GM23338 (cell line): ENCODE data around the gene ITPR2. TPM values are rescaled to one million over a fixed set of nuclear protein-coding genes. Genes with fewer than 3 reads are reported as not detected.

Experiments used
- ATAC-seq: fragments of 200-7000 bp; cut with Tn5 transposase; 3 replicates; pipeline ENCODE4 v1.9.1; 2020
- DNase-seq: peaks from one replicate; pipeline ENCODE4 v3.0.0-alpha.2; 2015; ENCODE audit warnings: low spot score
- H2AFZ ChIP-seq: fragments of 200-600 bp; sonication (generic); 2 replicates; pipeline ENCODE4 v1.8.0; 2016; ENCODE audit warnings: antibody characterized with exemption, mild to moderate bottlenecking, moderate library complexity
- H3F3A ChIP-seq: fragments of 200-600 bp; sonication (generic); replicated peaks from 2 replicates; pipeline ENCODE4 v1.8.0; 2017; ENCODE audit warnings: antibody characterized with exemption, mixed run types, low read depth
- H3K27ac ChIP-seq: fragments of 200-600 bp; sonication (generic); 2 replicates; pipeline ENCODE4 v1.6.1; 2016; ENCODE audit warnings: low read depth
- H3K27me3 ChIP-seq: fragments of 200-600 bp; sonication (generic); 2 replicates; pipeline ENCODE4 v1.8.0; 2016; ENCODE audit warnings: mild to moderate bottlenecking, mixed run types, moderate library complexity; ENCODE audit not compliant: insufficient read depth
- H3K36me3 ChIP-seq: fragments of 200-600 bp; sonication (generic); 2 replicates; pipeline ENCODE4 v1.8.0; 2016; ENCODE audit warnings: mild to moderate bottlenecking; ENCODE audit not compliant: insufficient read depth
- H3K4me1 ChIP-seq: fragments of 200-600 bp; sonication (generic); 2 replicates; pipeline ENCODE4 v1.8.0; 2016; ENCODE audit warnings: mild to moderate bottlenecking, moderate library complexity; ENCODE audit not compliant: insufficient read depth
- H3K4me2 ChIP-seq: fragments of 200-600 bp; sonication (generic); 2 replicates; pipeline ENCODE4 v1.7.1; 2017; ENCODE audit warnings: mixed run types
- H3K4me3 ChIP-seq: fragments of 200-600 bp; sonication (generic); 2 replicates; pipeline ENCODE4 v1.6.1; 2016; ENCODE audit warnings: mixed run types
- H3K79me2 ChIP-seq: fragments of 200-600 bp; sonication (generic); replicated peaks from 2 replicates; pipeline ENCODE4 v1.8.0; 2017; ENCODE audit warnings: mild to moderate bottlenecking; ENCODE audit not compliant: insufficient read depth
- H3K9me2 ChIP-seq: fragments of 200-600 bp; sonication (generic); 2 replicates; pipeline ENCODE4 v1.8.0; 2017; ENCODE audit not compliant: insufficient read depth
- H4K20me1 ChIP-seq: fragments of 200-600 bp; sonication (generic); replicated peaks from 2 replicates; pipeline ENCODE4 v1.8.0; 2017; ENCODE audit warnings: mild to moderate bottlenecking; ENCODE audit not compliant: insufficient read depth
- H3K27ac Mint-ChIP-seq: 2 replicates; pipeline ENCODE4 v1.8.0; 2020; ENCODE audit warnings: inconsistent platforms, mild to moderate bottlenecking, moderate library complexity, mixed read lengths
- H3K27me3 Mint-ChIP-seq: 3 replicates; pipeline ENCODE4 v1.8.0; 2022; ENCODE audit warnings: low read depth, mild to moderate bottlenecking, moderate library complexity, mixed read lengths, inconsistent platforms; ENCODE audit not compliant: insufficient read depth, poor library complexity
- H3K36me3 Mint-ChIP-seq: 3 replicates; pipeline ENCODE4 v1.8.0; 2021; ENCODE audit warnings: low read depth, mild to moderate bottlenecking, inconsistent platforms, moderate library complexity, mixed read lengths
- H3K4me1 Mint-ChIP-seq: 3 replicates; pipeline ENCODE4 v1.8.0; 2020; ENCODE audit warnings: mild to moderate bottlenecking, inconsistent platforms, mixed read lengths
- H3K4me3 Mint-ChIP-seq: 3 replicates; pipeline ENCODE4 v1.8.0; 2021; ENCODE audit warnings: moderate library complexity, mild to moderate bottlenecking, inconsistent platforms, mixed read lengths
- H3K9me3 Mint-ChIP-seq: 3 replicates; pipeline ENCODE4 v1.8.0; 2020; ENCODE audit warnings: moderate library complexity, mild to moderate bottlenecking, inconsistent platforms, mixed read lengths
- CREB1 ChIP-seq: fragments of 250-450 bp; sonication (Bioruptor Pico); IDR thresholded peaks from 2 replicates; pipeline ENCODE4 v1.5.0; 2020; ENCODE audit warnings: low read depth, mild to moderate bottlenecking, moderate library complexity
- CTCF ChIP-seq, 2 experiments: fragments of 200-600 bp in 1 of 2; sonication (generic) in 1 of 2; conservative IDR thresholded peaks; 2 replicates each; pipeline versions ENCODE4 v1.5.1 to v1.6.1; 2016 to 2017; ENCODE audit warnings: antibody characterized with exemption in 2 of 2, low read depth in 2 of 2, mild to moderate bottlenecking in 2 of 2, moderate library complexity in 1 of 2
- EZH2 ChIP-seq: fragments of 200-600 bp; sonication (generic); IDR thresholded peaks from one replicate; pipeline ENCODE4 v1.8.0; 2017; ENCODE audit warnings: antibody characterized with exemption, mild to moderate bottlenecking, low read depth; ENCODE audit not compliant: unreplicated experiment
- EZH2phosphoT487 ChIP-seq: fragments of 200-600 bp; sonication (generic); IDR thresholded peaks from one replicate; pipeline ENCODE4 v1.8.1; 2018; ENCODE audit warnings: antibody characterized with exemption; ENCODE audit not compliant: unreplicated experiment
- JUNB ChIP-seq: IDR thresholded peaks from one replicate; pipeline ENCODE4 v1.6.1; 2016; ENCODE audit warnings: antibody characterized with exemption; ENCODE audit not compliant: unreplicated experiment
- NANOG ChIP-seq: IDR thresholded peaks from 2 replicates; pipeline ENCODE4 v1.6.1; 2016; ENCODE audit warnings: antibody characterized with exemption, borderline replicate concordance
- POLR2AphosphoS5 ChIP-seq: IDR thresholded peaks from 2 replicates; pipeline ENCODE4 v1.6.1; 2016; ENCODE audit warnings: antibody characterized with exemption, low read depth
- REST ChIP-seq: IDR thresholded peaks from one replicate; pipeline ENCODE4 v1.6.1; 2018; ENCODE audit warnings: antibody characterized with exemption; ENCODE audit not compliant: unreplicated experiment
- STAT1 ChIP-seq: IDR thresholded peaks from one replicate; pipeline ENCODE4 v1.6.1; 2016; ENCODE audit warnings: antibody characterized with exemption; ENCODE audit not compliant: unreplicated experiment
- ZNF114 ChIP-seq: fragments of 250-450 bp; sonication (Bioruptor Pico); IDR thresholded peaks from 2 replicates; pipeline ENCODE4 v1.5.0; 2020; ENCODE audit warnings: mild to moderate bottlenecking, moderate library complexity
- ZNF331 ChIP-seq: fragments of 250-450 bp; sonication (Bioruptor Pico); IDR thresholded peaks from 2 replicates; pipeline ENCODE4 v1.5.0; 2020; ENCODE audit warnings: low read depth, mild to moderate bottlenecking, moderate library complexity
- polyA plus RNA-seq: library from polyadenylated mRNA; unstranded; fragments of >200 nt; fragmentation: Nextera tagmentation; extraction: Ambion mirVana; gene quantifications from 2 replicates; pipeline ENCODE4 v1.2.1, GENCODE V29; 2016
- total RNA-seq: library from RNA; depleted of rRNA; stranded (reverse); fragments of >200 nt; shearing (Covaris generic); gene quantifications from 2 replicates; pipeline ENCODE4 v1.2.3, GENCODE V29; 2014
- TF ChIP-seq, protein P1 (sequence below): IDR thresholded peaks from 2 replicates; pipeline ENCODE4 v1.6.1; 2016; ENCODE audit warnings: antibody characterized with exemption
- TF ChIP-seq, protein P2 (sequence below): fragments of 250-450 bp; sonication (Bioruptor Pico); IDR thresholded peaks from 2 replicates; pipeline ENCODE4 v1.5.0; 2020; ENCODE audit warnings: mild to moderate bottlenecking, moderate library complexity

The ITPR2 gene
- total and polyA plus RNA-seq, 2 experiments from 2014 or later: 44.5 to 65.2 TPM

DNA sequence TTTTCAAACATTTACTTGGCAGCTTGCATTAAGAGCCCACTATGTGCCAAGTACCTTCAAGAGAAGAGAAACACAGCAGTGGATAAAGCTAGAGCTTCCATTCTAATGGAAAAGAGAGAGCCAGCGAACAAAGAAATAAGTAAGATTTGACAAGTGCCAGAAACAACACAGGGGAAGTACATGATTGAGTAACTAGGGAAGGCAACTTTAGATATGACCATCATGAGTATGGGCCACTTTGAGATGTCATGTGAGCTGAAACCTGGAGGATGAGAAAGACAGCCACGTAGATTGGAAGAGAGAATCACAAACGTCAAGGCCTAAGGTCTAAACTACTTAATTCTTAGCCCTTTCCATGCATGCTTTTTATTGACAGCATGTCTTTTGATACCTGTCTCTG, 121.4 kb downstream of the ITPR2 start:
- Histone ChIP-seq H3K79me2 (no peaks in the 10 kb centered on the region), H3K4me1 (peaks cover 38% of the 10 kb centered on the region), H3K27ac (peak overlapping the region; percentile 45; the same call in 1 of the 2 replicates), H3K9me2 (no peaks in the 10 kb centered on the region), H3F3A (0 out of 2 replicates have a peak, but pooled peaks cover 4% of the 10 kb centered on the region), H3K4me2 (peak overlapping the region; percentile 7; the same call in 1 of the 2 replicates), H3K36me3 (peaks cover 31% of the 10 kb centered on the region; the same call in 1 of the 2 replicates), H4K20me1 (no peaks in the 10 kb centered on the region), H3K27me3 (no peaks in the 10 kb centered on the region), H2AFZ (no peak overlapping the region), H3K4me3 (no peak overlapping the region)
- DNase-seq: no peak
- peaks cover 33% of the 10 kb centered on the region for H3K36me3 Mint-ChIP-seq
- TF ChIP-seq, protein P1, sequence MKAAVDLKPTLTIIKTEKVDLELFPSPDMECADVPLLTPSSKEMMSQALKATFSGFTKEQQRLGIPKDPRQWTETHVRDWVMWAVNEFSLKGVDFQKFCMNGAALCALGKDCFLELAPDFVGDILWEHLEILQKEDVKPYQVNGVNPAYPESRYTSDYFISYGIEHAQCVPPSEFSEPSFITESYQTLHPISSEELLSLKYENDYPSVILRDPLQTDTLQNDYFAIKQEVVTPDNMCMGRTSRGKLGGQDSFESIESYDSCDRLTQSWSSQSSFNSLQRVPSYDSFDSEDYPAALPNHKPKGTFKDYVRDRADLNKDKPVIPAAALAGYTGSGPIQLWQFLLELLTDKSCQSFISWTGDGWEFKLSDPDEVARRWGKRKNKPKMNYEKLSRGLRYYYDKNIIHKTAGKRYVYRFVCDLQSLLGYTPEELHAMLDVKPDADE: no peak
- TF ChIP-seq POLR2AphosphoS5: no peak
- TF ChIP-seq REST: no peak
- TF ChIP-seq CREB1: no peak
- TF ChIP-seq, protein P2, sequence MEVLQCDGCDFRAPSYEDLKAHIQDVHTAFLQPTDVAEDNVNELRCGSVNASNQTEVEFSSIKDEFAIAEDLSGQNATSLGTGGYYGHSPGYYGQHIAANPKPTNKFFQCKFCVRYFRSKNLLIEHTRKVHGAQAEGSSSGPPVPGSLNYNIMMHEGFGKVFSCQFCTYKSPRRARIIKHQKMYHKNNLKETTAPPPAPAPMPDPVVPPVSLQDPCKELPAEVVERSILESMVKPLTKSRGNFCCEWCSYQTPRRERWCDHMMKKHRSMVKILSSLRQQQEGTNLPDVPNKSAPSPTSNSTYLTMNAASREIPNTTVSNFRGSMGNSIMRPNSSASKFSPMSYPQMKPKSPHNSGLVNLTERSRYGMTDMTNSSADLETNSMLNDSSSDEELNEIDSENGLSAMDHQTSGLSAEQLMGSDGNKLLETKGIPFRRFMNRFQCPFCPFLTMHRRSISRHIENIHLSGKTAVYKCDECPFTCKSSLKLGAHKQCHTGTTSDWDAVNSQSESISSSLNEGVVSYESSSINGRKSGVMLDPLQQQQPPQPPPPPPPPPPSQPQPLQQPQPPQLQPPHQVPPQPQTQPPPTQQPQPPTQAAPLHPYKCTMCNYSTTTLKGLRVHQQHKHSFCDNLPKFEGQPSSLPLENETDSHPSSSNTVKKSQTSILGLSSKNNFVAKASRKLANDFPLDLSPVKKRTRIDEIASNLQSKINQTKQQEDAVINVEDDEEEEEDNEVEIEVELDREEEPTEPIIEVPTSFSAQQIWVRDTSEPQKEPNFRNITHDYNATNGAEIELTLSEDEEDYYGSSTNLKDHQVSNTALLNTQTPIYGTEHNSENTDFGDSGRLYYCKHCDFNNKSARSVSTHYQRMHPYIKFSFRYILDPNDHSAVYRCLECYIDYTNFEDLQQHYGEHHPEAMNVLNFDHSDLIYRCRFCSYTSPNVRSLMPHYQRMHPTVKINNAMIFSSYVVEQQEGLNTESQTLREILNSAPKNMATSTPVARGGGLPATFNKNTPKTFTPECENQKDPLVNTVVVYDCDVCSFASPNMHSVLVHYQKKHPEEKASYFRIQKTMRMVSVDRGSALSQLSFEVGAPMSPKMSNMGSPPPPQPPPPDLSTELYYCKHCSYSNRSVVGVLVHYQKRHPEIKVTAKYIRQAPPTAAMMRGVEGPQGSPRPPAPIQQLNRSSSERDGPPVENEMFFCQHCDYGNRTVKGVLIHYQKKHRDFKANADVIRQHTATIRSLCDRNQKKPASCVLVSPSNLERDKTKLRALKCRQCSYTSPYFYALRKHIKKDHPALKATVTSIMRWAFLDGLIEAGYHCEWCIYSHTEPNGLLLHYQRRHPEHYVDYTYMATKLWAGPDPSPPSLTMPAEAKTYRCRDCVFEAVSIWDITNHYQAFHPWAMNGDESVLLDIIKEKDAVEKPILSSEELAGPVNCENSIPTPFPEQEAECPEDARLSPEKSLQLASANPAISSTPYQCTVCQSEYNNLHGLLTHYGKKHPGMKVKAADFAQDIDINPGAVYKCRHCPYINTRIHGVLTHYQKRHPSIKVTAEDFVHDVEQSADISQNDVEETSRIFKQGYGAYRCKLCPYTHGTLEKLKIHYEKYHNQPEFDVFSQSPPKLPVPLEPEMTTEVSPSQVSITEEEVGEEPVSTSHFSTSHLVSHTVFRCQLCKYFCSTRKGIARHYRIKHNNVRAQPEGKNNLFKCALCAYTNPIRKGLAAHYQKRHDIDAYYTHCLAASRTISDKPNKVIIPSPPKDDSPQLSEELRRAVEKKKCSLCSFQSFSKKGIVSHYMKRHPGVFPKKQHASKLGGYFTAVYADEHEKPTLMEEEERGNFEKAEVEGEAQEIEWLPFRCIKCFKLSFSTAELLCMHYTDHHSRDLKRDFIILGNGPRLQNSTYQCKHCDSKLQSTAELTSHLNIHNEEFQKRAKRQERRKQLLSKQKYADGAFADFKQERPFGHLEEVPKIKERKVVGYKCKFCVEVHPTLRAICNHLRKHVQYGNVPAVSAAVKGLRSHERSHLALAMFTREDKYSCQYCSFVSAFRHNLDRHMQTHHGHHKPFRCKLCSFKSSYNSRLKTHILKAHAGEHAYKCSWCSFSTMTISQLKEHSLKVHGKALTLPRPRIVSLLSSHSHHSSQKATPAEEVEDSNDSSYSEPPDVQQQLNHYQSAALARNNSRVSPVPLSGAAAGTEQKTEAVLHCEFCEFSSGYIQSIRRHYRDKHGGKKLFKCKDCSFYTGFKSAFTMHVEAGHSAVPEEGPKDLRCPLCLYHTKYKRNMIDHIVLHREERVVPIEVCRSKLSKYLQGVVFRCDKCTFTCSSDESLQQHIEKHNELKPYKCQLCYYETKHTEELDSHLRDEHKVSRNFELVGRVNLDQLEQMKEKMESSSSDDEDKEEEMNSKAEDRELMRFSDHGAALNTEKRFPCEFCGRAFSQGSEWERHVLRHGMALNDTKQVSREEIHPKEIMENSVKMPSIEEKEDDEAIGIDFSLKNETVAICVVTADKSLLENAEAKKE (CRISPR knock-in tag): no peak
- no peak for TF ChIP-seq EZH2
- TF ChIP-seq NANOG: no peak
- TF ChIP-seq EZH2phosphoT487: no peak
- TF ChIP-seq ZNF114 (CRISPR knock-in tag): no peak
- no peak for TF ChIP-seq STAT1
- TF ChIP-seq ZNF331: no peak
- TF ChIP-seq CTCF (conservative IDR thresholded peaks at IDR 0.05; ENCODE audit: low read depth in 2 of 2): no peak
- no peak for TF ChIP-seq JUNB
- H3K27ac Mint-ChIP-seq: no peak overlapping the region
- H3K9me3 Mint-ChIP-seq: no peaks in the 10 kb centered on the region
- H3K4me3 Mint-ChIP-seq: no peak overlapping the region
- no peak for ATAC-seq
- H3K27me3 Mint-ChIP-seq: no peaks in the 10 kb centered on the region
- H3K4me1 Mint-ChIP-seq: peaks cover 35% of the 10 kb centered on the region
